ENCODE measurements around the gene DONSON. TPM values are rescaled to one million over a fixed set of nuclear protein-coding genes. Genes with fewer than 3 reads are reported as not detected.

The DONSON gene
- total and polyA plus RNA-seq, 2 of the 13 experiments (the other 11 are each of a cell fraction or from before 2014, with no cell fraction given): 35.4 to 63.6 TPM

DNA sequence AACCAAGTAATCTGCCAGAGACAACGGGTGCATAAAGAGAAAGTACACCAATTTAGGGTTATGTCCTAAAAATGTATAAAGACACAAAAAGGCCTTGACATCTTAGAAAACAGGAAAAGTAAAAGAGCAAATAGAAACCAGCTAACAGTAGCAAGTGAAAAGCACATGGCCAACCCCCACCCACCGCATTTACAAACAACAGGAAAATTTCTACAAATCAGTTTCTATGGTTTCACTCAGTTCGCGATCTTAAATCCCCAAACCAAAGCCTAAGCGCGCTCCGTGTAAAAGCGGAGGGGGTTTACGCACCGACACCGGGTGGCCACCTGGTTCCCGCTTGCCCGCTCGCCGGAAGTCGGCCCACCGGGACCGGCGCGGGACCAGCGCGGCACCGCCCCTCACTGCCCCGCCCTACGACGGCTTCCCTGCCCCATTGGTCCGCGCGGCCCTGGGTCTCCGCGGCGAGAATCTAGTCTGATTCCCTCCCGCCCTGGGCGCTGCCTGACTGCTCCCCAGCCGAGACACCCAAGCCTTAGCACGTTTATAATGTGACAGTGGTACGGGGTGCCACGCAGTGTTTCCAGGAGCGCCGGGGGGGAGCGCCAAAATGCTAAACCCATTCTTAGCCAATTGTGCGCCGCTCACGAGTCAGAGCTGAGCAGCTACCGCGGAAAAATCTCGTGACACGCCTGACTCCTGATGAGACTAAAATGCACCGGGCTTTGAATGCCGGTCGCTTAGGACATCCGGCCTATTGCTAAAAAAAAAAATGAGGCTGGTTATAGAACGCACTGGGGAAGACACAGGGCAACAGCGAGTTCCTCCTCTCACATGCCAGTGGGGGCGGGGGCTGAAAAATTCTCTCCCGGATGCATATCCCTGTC is 46.5 kb downstream of the DONSON start, which contains the start of gene GART:
Gene GART, minus strand, starts transcription at position 362 of the 884 bp plus-strand sequence. CDS start 2,802 bp downstream, outside the sequence.
- Histone ChIP-seq H2AFZ (ENCODE audit: low read length) (no peak within 1 kb of the TSS), H3K9ac (ENCODE audit: insufficient read depth, low read depth, low read length) (peak within 1 kb of the TSS; percentile 100), H3K4me3 (replicated peaks in 1 of 3; ENCODE audit: insufficient read depth in 1 of 3, low read depth in 2 of 3, low read length in 3 of 3) (peak within 1 kb of the TSS; percentile 85 to 98 (median 91)), H3K4me2 (ENCODE audit: low read depth, low read length) (peak within 1 kb of the TSS; percentile 89), H3K27me3 (ENCODE audit: control insufficient read depth in 1 of 2, insufficient read depth in 2 of 2, low read length in 2 of 2) (no peaks in the 10 kb centered on the region; a peak in 1 of 5 replicates), H3K79me2 (ENCODE audit: insufficient read depth, low read length) (peaks cover 79% of the 10 kb centered on the region), H4K20me1 (ENCODE audit: insufficient read depth, low read length) (peaks cover 34% of the 10 kb centered on the region), H3K36me3 (replicated peaks in 1 of 2; ENCODE audit: control insufficient read depth in 1 of 2, insufficient read depth in 2 of 2, low read length in 2 of 2) (peaks cover 2 to 25% of the 10 kb centered on the region in 2 experiments), H3K9me3 (ENCODE audit: low read length) (no peaks in the 10 kb centered on the region), H3K4me1 (ENCODE audit: insufficient read depth, low read length) (peaks cover 26% of the 10 kb centered on the region), H3K27ac (ENCODE audit: extremely low read length, insufficient read depth, low read length) (peak within 1 kb of the TSS; percentile 100)
- DNase-seq (ENCODE audit: low spot score) (peak; percentile 73), FAIRE-seq (no peak), ATAC-seq (peak; percentile 90)
- in situ Hi-C loops (cut with HindIII; ENCODE audit: extremely low pct_ligation_motif_present, low pct_unique_long_range_greater_than_20kb) (no loop called here), intact Hi-C loops (cut with micrococcal nuclease; ENCODE audit: unreplicated experiment) (loop anchor here (5.0 kb wide), 1 partner anchor 45 kb away; the partner anchor contains the start of gene DONSON)
- BruUV-seq (replicated peaks): no TSS peak
- CTCF ChIA-PET (ENCODE audit: low intra/inter-chr PET ratio, low total read pairs): no interaction called here
- under 1% methylated on average over 16 of the region's 56 CpGs for WGBS (ENCODE audit: low lambda C conversion rate)
- POLR2A ChIA-PET: interaction anchor here (1.0 to 2.6 kb wide), 6 partner anchors 9 to 217 kb away, joined by 3 to 9 read pairs (median 6); partner anchors contain the start of genes DNAJC28, DONSON and IFNAR1
- TF ChIP-seq FOXA3 (CRISPR knock-in tag; IDR thresholded peaks at IDR 0.05) (0 out of 2 replicates have a peak, but pooled peaks have one; percentile 26), NR2F1 (CRISPR knock-in tag; IDR thresholded peaks at IDR 0.05) (no peak), ZNF329 (CRISPR knock-in tag; IDR thresholded peaks at IDR 0.05; ENCODE audit: low read depth) (peak; percentile 59), NR1H2 (CRISPR knock-in tag; IDR thresholded peaks at IDR 0.05; ENCODE audit: borderline replicate concordance, low read depth) (no peak), POLR2G (IDR thresholded peaks at IDR 0.05; ENCODE audit: low read depth, low read length) (peak; percentile 73), ONECUT2 (CRISPR knock-in tag; IDR thresholded peaks at IDR 0.05) (no peak), ZNF816 (CRISPR knock-in tag; IDR thresholded peaks at IDR 0.05; ENCODE audit: borderline replicate concordance) (peak; percentile 91), MNT (IDR thresholded peaks at IDR 0.05) (peak; percentile 72), ZNF446 (CRISPR knock-in tag; IDR thresholded peaks at IDR 0.05) (no peak; the same call in 1 of the 2 replicates), ZBTB8A (CRISPR knock-in tag; IDR thresholded peaks at IDR 0.05; ENCODE audit: borderline replicate concordance, low read depth) (no peak), KDM5A (IDR thresholded peaks at IDR 0.05; ENCODE audit: borderline replicate concordance, low read length) (no peak; the same call in 1 of the 2 replicates)
- TF ChIP-seq, protein P1, sequence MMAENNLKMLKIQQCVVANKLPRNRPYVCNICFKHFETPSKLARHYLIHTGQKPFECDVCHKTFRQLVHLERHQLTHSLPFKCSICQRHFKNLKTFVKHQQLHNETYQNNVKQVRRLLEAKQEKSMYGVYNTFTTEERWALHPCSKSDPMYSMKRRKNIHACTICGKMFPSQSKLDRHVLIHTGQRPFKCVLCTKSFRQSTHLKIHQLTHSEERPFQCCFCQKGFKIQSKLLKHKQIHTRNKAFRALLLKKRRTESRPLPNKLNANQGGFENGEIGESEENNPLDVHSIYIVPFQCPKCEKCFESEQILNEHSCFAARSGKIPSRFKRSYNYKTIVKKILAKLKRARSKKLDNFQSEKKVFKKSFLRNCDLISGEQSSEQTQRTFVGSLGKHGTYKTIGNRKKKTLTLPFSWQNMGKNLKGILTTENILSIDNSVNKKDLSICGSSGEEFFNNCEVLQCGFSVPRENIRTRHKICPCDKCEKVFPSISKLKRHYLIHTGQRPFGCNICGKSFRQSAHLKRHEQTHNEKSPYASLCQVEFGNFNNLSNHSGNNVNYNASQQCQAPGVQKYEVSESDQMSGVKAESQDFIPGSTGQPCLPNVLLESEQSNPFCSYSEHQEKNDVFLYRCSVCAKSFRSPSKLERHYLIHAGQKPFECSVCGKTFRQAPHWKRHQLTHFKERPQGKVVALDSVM (CRISPR knock-in tag; IDR thresholded peaks at IDR 0.05): no peak
- TF ChIP-seq, protein P2, sequence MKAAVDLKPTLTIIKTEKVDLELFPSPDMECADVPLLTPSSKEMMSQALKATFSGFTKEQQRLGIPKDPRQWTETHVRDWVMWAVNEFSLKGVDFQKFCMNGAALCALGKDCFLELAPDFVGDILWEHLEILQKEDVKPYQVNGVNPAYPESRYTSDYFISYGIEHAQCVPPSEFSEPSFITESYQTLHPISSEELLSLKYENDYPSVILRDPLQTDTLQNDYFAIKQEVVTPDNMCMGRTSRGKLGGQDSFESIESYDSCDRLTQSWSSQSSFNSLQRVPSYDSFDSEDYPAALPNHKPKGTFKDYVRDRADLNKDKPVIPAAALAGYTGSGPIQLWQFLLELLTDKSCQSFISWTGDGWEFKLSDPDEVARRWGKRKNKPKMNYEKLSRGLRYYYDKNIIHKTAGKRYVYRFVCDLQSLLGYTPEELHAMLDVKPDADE (CRISPR knock-in tag; IDR thresholded peaks at IDR 0.05): 0 out of 2 replicates have a peak, but pooled peaks have one; percentile 37
- TF ChIP-seq, protein P3, sequence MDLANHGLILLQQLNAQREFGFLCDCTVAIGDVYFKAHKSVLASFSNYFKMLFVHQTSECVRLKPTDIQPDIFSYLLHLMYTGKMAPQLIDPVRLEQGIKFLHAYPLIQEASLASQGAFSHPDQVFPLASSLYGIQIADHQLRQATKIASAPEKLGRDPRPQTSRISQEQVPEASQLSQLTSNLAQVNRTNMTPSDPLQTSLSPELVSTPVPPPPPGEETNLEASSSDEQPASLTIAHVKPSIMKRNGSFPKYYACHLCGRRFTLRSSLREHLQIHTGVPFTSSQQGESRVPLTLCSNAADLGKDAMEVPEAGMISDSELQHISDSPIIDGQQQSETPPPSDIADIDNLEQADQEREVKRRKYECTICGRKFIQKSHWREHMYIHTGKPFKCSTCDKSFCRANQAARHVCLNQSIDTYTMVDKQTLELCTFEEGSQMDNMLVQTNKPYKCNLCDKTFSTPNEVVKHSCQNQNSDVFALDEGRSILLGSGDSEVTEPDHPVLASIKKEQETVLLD (CRISPR knock-in tag; IDR thresholded peaks at IDR 0.05; ENCODE audit: low read depth): peak; percentile 99
